Measurements from ENCODE around the gene NDUFC1.
A peak's percentile ranks its signal among the peaks of the same experiment; 100 is the strongest.

Gene NDUFC1

GRCh38 chr4:139295206-139295941, 6.9 kb downstream of the NDUFC1 start:
- Histone ChIP-seq H3K9me3 (ENCODE audit: control insufficient read depth, insufficient read depth, low read length) (no peaks in the 10 kb centered on the region), H3K9ac (ENCODE audit: low read depth, low read length) (peak overlapping the region; percentile 86), H3K27me3 (ENCODE audit: control insufficient read depth, insufficient read depth, low read length) (no peaks in the 10 kb centered on the region), H3K4me1 (ENCODE audit: control insufficient read depth, insufficient read depth, low read length) (peaks cover 7% of the 10 kb centered on the region), H3K4me3 (ENCODE audit: low read depth, low read length) (peak overlapping the region; percentile 81), H3K36me3 (ENCODE audit: control insufficient read depth, insufficient read depth, low read length) (peaks cover 4% of the 10 kb centered on the region)

- H3K27me3 ChIP-seq (ENCODE audit: control insufficient read depth, insufficient read depth, low read length): peaks cover 8% of the 10 kb centered on the region
- no peak overlapping the region for H3K9ac ChIP-seq (ENCODE audit: low read depth, low read length)
- no peaks in the 10 kb centered on the region for H3K36me3 ChIP-seq (ENCODE audit: control insufficient read depth, insufficient read depth, low read length)
- H3K9me3 ChIP-seq (ENCODE audit: control insufficient read depth, insufficient read depth, low read length): no peaks in the 10 kb centered on the region
- H3K4me1 ChIP-seq (ENCODE audit: control insufficient read depth, insufficient read depth, low read length): no peaks in the 10 kb centered on the region
- H3K4me3 ChIP-seq (ENCODE audit: low read depth, low read length): no peak overlapping the region
Observed at GRCh38 chr4:139286186-139286698, 16.0 kb downstream of the NDUFC1 start.

GRCh38 chr4:139282721-139283075, 19.6 kb downstream of the NDUFC1 start:
- Histone ChIP-seq H3K27me3 (ENCODE audit: control insufficient read depth, insufficient read depth, low read length) (peaks cover 39% of the 10 kb centered on the region), H3K4me1 (ENCODE audit: control insufficient read depth, insufficient read depth, low read length) (no peaks in the 10 kb centered on the region), H3K9ac (ENCODE audit: low read depth, low read length) (no peak overlapping the region), H3K4me3 (ENCODE audit: low read depth, low read length) (no peak overlapping the region), H3K9me3 (ENCODE audit: control insufficient read depth, insufficient read depth, low read length) (no peaks in the 10 kb centered on the region), H3K36me3 (ENCODE audit: control insufficient read depth, insufficient read depth, low read length) (no peaks in the 10 kb centered on the region)

- H3K4me1 ChIP-seq (ENCODE audit: control insufficient read depth, insufficient read depth, low read length): no peaks in the 10 kb centered on the region
Observed at GRCh38 chr4:139282065-139282720, 20.1 kb downstream of the NDUFC1 start.

GRCh38 chr4:139279760-139280620, 22.3 kb downstream of the NDUFC1 start, which contains the start of gene MGARP:
MGARP (minus strand) TSS chr4:139280225; CDS start chr4:139280158, 67 bp downstream.
- H3K9me3 ChIP-seq (ENCODE audit: control insufficient read depth, insufficient read depth, low read length): no peaks in the 10 kb centered on the region
- H3K36me3 ChIP-seq (ENCODE audit: control insufficient read depth, insufficient read depth, low read length): no peaks in the 10 kb centered on the region
- H3K9ac ChIP-seq (ENCODE audit: low read depth, low read length): peak within 1 kb of the TSS; percentile 9
- no peaks in the 10 kb centered on the region for H3K4me1 ChIP-seq (ENCODE audit: control insufficient read depth, insufficient read depth, low read length)
- peaks cover 49% of the 10 kb centered on the region for H3K27me3 ChIP-seq (ENCODE audit: control insufficient read depth, insufficient read depth, low read length)
- H3K4me3 ChIP-seq (ENCODE audit: low read depth, low read length): peak within 1 kb of the TSS; percentile 64

More at GRCh38 chr4:139282065-139282720, 20.1 kb downstream of the NDUFC1 start:
- Histone ChIP-seq H3K9ac (ENCODE audit: low read depth, low read length) (no peak overlapping the region), H3K9me3 (ENCODE audit: control insufficient read depth, insufficient read depth, low read length) (no peaks in the 10 kb centered on the region), H3K36me3 (ENCODE audit: control insufficient read depth, insufficient read depth, low read length) (no peaks in the 10 kb centered on the region), H3K4me3 (ENCODE audit: low read depth, low read length) (no peak overlapping the region), H3K27me3 (ENCODE audit: control insufficient read depth, insufficient read depth, low read length) (peaks cover 44% of the 10 kb centered on the region)

GRCh38 chr4:139278912-139279759, 23.1 kb downstream of the NDUFC1 start:
- H3K9ac ChIP-seq (ENCODE audit: low read depth, low read length): peak overlapping the region; percentile 9

GRCh38 chr4:139278485-139278884, 23.8 kb downstream of the NDUFC1 start:
- peaks cover 49% of the 10 kb centered on the region for H3K27me3 ChIP-seq (ENCODE audit: control insufficient read depth, insufficient read depth, low read length)
- no peak overlapping the region for H3K9ac ChIP-seq (ENCODE audit: low read depth, low read length)
- no peaks in the 10 kb centered on the region for H3K36me3 ChIP-seq (ENCODE audit: control insufficient read depth, insufficient read depth, low read length)
- H3K4me1 ChIP-seq (ENCODE audit: control insufficient read depth, insufficient read depth, low read length): no peaks in the 10 kb centered on the region
- H3K4me3 ChIP-seq (ENCODE audit: low read depth, low read length): peak overlapping the region; percentile 64
- no peaks in the 10 kb centered on the region for H3K9me3 ChIP-seq (ENCODE audit: control insufficient read depth, insufficient read depth, low read length)

More at GRCh38 chr4:139278912-139279759, 23.1 kb downstream of the NDUFC1 start:
- Histone ChIP-seq H3K4me3 (ENCODE audit: low read depth, low read length) (peak overlapping the region; percentile 64), H3K4me1 (ENCODE audit: control insufficient read depth, insufficient read depth, low read length) (no peaks in the 10 kb centered on the region), H3K9me3 (ENCODE audit: control insufficient read depth, insufficient read depth, low read length) (no peaks in the 10 kb centered on the region), H3K27me3 (ENCODE audit: control insufficient read depth, insufficient read depth, low read length) (peaks cover 49% of the 10 kb centered on the region), H3K36me3 (ENCODE audit: control insufficient read depth, insufficient read depth, low read length) (no peaks in the 10 kb centered on the region)

GRCh38 chr4:139275281-139275735, 27.0 kb downstream of the NDUFC1 start:
- Histone ChIP-seq H3K27me3 (ENCODE audit: control insufficient read depth, insufficient read depth, low read length) (peaks cover 35% of the 10 kb centered on the region), H3K4me3 (ENCODE audit: low read depth, low read length) (no peak overlapping the region), H3K9ac (ENCODE audit: low read depth, low read length) (no peak overlapping the region), H3K4me1 (ENCODE audit: control insufficient read depth, insufficient read depth, low read length) (no peaks in the 10 kb centered on the region), H3K36me3 (ENCODE audit: control insufficient read depth, insufficient read depth, low read length) (no peaks in the 10 kb centered on the region), H3K9me3 (ENCODE audit: control insufficient read depth, insufficient read depth, low read length) (no peaks in the 10 kb centered on the region)

GRCh38 chr4:139274790-139275189, 27.5 kb downstream of the NDUFC1 start:
- H3K9me3 ChIP-seq (ENCODE audit: control insufficient read depth, insufficient read depth, low read length): no peaks in the 10 kb centered on the region
- H3K36me3 ChIP-seq (ENCODE audit: control insufficient read depth, insufficient read depth, low read length): no peaks in the 10 kb centered on the region
- no peaks in the 10 kb centered on the region for H3K4me1 ChIP-seq (ENCODE audit: control insufficient read depth, insufficient read depth, low read length)
- H3K27me3 ChIP-seq (ENCODE audit: control insufficient read depth, insufficient read depth, low read length): peaks cover 30% of the 10 kb centered on the region
- H3K9ac ChIP-seq (ENCODE audit: low read depth, low read length): no peak overlapping the region
- no peak overlapping the region for H3K4me3 ChIP-seq (ENCODE audit: low read depth, low read length)

GRCh38 chr4:139273835-139274234, 28.4 kb downstream of the NDUFC1 start:
- no peaks in the 10 kb centered on the region for H3K4me1 ChIP-seq (ENCODE audit: control insufficient read depth, insufficient read depth, low read length)
- no peaks in the 10 kb centered on the region for H3K36me3 ChIP-seq (ENCODE audit: control insufficient read depth, insufficient read depth, low read length)
- H3K4me3 ChIP-seq (ENCODE audit: low read depth, low read length): no peak overlapping the region
- H3K9ac ChIP-seq (ENCODE audit: low read depth, low read length): no peak overlapping the region
- H3K27me3 ChIP-seq (ENCODE audit: control insufficient read depth, insufficient read depth, low read length): peaks cover 21% of the 10 kb centered on the region
- no peaks in the 10 kb centered on the region for H3K9me3 ChIP-seq (ENCODE audit: control insufficient read depth, insufficient read depth, low read length)

GRCh38 chr4:139267301-139267700, 35.0 kb downstream of the NDUFC1 start:
- H3K36me3 ChIP-seq (ENCODE audit: control insufficient read depth, insufficient read depth, low read length): no peaks in the 10 kb centered on the region
- H3K9me3 ChIP-seq (ENCODE audit: control insufficient read depth, insufficient read depth, low read length): no peaks in the 10 kb centered on the region
- H3K27me3 ChIP-seq (ENCODE audit: control insufficient read depth, insufficient read depth, low read length): no peaks in the 10 kb centered on the region
- peaks cover 4% of the 10 kb centered on the region for H3K4me1 ChIP-seq (ENCODE audit: control insufficient read depth, insufficient read depth, low read length)
- no peak overlapping the region for H3K9ac ChIP-seq (ENCODE audit: low read depth, low read length)
- no peak overlapping the region for H3K4me3 ChIP-seq (ENCODE audit: low read depth, low read length)
